Hepatocyte (in vitro differentiated cells): ENCODE measurements around the gene CIC. TPM values are rescaled to one million over a fixed set of nuclear protein-coding genes. Genes with fewer than 3 reads are reported as not detected.
"Not testable (repeated sequence)": the region's sequence is repeated elsewhere in the genome, so short reads cannot be mapped to it uniquely, and the experiment has no call there.

Source experiments
- DNase-seq: peaks from one replicate; pipeline ENCODE4 v3.0.0-alpha.2; 2016; ENCODE audit warnings: low spot score
- H2AFZ ChIP-seq: fragments of 200-600 bp; sonication (generic); 2 replicates; pipeline ENCODE4 v1.6.0; 2016; ENCODE audit warnings: antibody characterized with exemption, mild to moderate bottlenecking
- H3K27ac ChIP-seq: fragments of 200-600 bp; sonication (generic); 2 replicates; pipeline ENCODE4 v1.5.1; 2016; ENCODE audit warnings: mild to moderate bottlenecking
- H3K27me3 ChIP-seq: fragments of 200-600 bp; sonication (generic); 2 replicates; pipeline ENCODE4 v1.6.1; 2016
- H3K36me3 ChIP-seq: fragments of 200-600 bp; sonication (generic); replicated peaks from 2 replicates; pipeline ENCODE4 v1.5.1; 2016; ENCODE audit warnings: low read depth; ENCODE audit not compliant: insufficient read depth
- H3K4me1 ChIP-seq: fragments of 200-600 bp; sonication (generic); 2 replicates; pipeline ENCODE4 v1.5.1; 2016; ENCODE audit warnings: mild to moderate bottlenecking, moderate library complexity; ENCODE audit not compliant: insufficient read depth
- H3K4me2 ChIP-seq: fragments of 200-600 bp; sonication (generic); 2 replicates; pipeline ENCODE4 v1.6.0; 2016
- H3K4me3 ChIP-seq: fragments of 200-600 bp; sonication (generic); 2 replicates; pipeline ENCODE4 v1.5.1; 2016; ENCODE audit warnings: mild to moderate bottlenecking
- H3K79me2 ChIP-seq: fragments of 200-600 bp; sonication (generic); 2 replicates; pipeline ENCODE4 v1.6.0; 2017; ENCODE audit warnings: mild to moderate bottlenecking
- H3K9me2 ChIP-seq: fragments of 200-600 bp; sonication (generic); replicated peaks from 2 replicates; pipeline ENCODE4 v1.6.0; 2017; ENCODE audit warnings: mild to moderate bottlenecking; ENCODE audit not compliant: insufficient read depth
- H3K9me3 ChIP-seq: fragments of 200-600 bp; sonication (generic); 2 replicates; pipeline ENCODE4 v1.5.1; 2016; ENCODE audit warnings: low read depth, mild to moderate bottlenecking
- H4K20me1 ChIP-seq: fragments of 200-600 bp; sonication (generic); 2 replicates; pipeline ENCODE4 v1.6.0; 2016; ENCODE audit warnings: mild to moderate bottlenecking; ENCODE audit not compliant: insufficient read depth, poor library complexity, severe bottlenecking
- EZH2 ChIP-seq: fragments of 200-600 bp; sonication (generic); IDR thresholded peaks from 2 replicates; pipeline ENCODE4 v1.6.1; 2016; ENCODE audit warnings: antibody characterized with exemption, mild to moderate bottlenecking, borderline replicate concordance
- EZH2phosphoT487 ChIP-seq: fragments of 200-600 bp; sonication (generic); IDR thresholded peaks from one replicate; pipeline ENCODE4 v1.6.1; 2018; ENCODE audit warnings: antibody characterized with exemption, mild to moderate bottlenecking, low read depth, moderate library complexity; ENCODE audit not compliant: unreplicated experiment, severe bottlenecking
- WGBS: methylation state at CpG from one replicate; pipeline ENCODE4 v1.1.6; 2016; ENCODE audit warnings: low lambda C conversion rate; ENCODE audit errors: missing lambda C conversion rate; 5-methylcytosine and 5-hydroxymethylcytosine counted together
- polyA plus RNA-seq: library from polyadenylated mRNA; unstranded; fragments of >200 nt; fragmentation: Nextera tagmentation; extraction: Ambion mirVana; gene quantifications from 2 replicates; pipeline ENCODE4 v1.2.1, GENCODE V29; 2016
- total RNA-seq: library from RNA; depleted of rRNA; stranded (reverse); fragments of >200 nt; gene quantifications from 2 replicates; pipeline ENCODE4 v1.2.3, GENCODE V29; 2014
- TF ChIP-seq, protein P1 (sequence below): fragments of 200-600 bp; sonication (generic); IDR thresholded peaks from 2 replicates; pipeline ENCODE4 v1.5.1; 2016; ENCODE audit warnings: antibody characterized with exemption, mild to moderate bottlenecking; ENCODE audit not compliant: poor library complexity

CIC gene
- total and polyA plus RNA-seq, 2 experiments from 2014 or later = 17.4 to 23.2 TPM

DNA sequence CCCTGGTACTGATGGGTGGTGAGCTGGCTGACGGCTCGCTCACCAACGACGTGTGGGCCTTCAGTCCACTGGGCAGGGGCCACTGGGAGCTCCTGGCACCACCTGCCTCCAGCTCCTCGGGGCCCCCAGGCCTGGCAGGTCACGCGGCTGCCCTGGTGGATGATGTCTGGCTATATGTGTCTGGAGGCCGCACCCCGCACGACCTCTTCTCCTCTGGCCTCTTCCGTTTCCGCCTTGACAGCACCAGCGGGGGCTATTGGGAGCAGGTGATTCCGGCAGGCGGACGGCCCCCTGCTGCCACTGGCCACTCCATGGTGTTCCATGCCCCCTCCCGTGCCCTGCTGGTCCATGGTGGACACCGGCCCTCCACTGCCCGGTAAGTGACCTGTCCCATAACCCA is 66.9 kb downstream of the CIC start:
- Histone ChIP-seq H3K9me2 (no peaks in the 10 kb centered on the region), H3K4me2 (no peak overlapping the region), H3K4me1 (no peaks in the 10 kb centered on the region), H2AFZ (no peak overlapping the region), H4K20me1 (no peaks in the 10 kb centered on the region), H3K36me3 (no peaks in the 10 kb centered on the region), H3K4me3 (no peak overlapping the region), H3K79me2 (peaks cover 16% of the 10 kb centered on the region), H3K27ac (no peak overlapping the region), H3K27me3 (no peaks in the 10 kb centered on the region), H3K9me3 (no peaks in the 10 kb centered on the region)
- DNase-seq = no peak
- TF ChIP-seq EZH2 = no peak
- no peak for TF ChIP-seq EZH2phosphoT487
- TF ChIP-seq, protein P1, sequence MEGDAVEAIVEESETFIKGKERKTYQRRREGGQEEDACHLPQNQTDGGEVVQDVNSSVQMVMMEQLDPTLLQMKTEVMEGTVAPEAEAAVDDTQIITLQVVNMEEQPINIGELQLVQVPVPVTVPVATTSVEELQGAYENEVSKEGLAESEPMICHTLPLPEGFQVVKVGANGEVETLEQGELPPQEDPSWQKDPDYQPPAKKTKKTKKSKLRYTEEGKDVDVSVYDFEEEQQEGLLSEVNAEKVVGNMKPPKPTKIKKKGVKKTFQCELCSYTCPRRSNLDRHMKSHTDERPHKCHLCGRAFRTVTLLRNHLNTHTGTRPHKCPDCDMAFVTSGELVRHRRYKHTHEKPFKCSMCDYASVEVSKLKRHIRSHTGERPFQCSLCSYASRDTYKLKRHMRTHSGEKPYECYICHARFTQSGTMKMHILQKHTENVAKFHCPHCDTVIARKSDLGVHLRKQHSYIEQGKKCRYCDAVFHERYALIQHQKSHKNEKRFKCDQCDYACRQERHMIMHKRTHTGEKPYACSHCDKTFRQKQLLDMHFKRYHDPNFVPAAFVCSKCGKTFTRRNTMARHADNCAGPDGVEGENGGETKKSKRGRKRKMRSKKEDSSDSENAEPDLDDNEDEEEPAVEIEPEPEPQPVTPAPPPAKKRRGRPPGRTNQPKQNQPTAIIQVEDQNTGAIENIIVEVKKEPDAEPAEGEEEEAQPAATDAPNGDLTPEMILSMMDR = no peak
- 96% methylated on average over 15 of the region's 19 CpGs for WGBS

DNA sequence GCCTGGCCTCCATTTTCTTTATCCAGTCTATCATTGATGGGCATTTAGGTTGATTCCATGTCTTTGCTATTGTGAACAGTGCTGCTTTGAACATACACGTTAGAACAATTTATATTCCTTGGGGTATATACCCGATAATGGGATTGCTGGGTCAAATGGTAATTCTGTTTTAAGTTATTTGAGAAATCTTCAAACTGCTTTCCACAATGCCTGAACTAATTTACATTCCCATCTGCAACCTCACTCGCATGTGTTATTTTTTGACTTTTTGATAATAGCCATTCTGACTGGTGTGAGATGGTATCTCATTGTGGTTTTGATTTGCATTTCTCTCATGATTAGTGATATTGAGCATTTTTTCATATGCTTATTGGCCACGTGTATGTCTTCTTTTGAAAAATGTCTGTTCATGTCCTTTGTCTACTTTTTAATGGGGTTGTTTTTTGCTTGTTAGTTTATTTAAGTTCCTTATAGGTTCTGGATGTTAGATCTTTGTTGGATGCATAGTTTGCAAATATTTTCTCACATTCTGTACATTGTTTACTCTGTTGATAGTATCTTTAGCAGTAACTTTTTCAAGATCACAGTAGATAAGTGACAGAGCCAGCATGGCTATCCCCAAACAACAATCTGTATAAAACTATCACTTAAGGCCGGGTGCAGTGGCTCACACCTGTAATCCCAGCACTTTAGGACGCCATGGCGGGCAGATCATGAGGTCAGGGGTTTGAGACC is 70.2 kb downstream of the CIC start:
- H3K36me3 ChIP-seq, H2AFZ ChIP-seq, H3K79me2 ChIP-seq, H4K20me1 ChIP-seq, H3K4me3 ChIP-seq, H3K4me1 ChIP-seq, H3K9me2 ChIP-seq, H3K27me3 ChIP-seq, H3K27ac ChIP-seq, DNase-seq, H3K4me2 ChIP-seq, H3K9me3 ChIP-seq: not testable (repeated sequence)
- 88% methylated on average over 7 of the region's 7 CpGs for WGBS

DNA sequence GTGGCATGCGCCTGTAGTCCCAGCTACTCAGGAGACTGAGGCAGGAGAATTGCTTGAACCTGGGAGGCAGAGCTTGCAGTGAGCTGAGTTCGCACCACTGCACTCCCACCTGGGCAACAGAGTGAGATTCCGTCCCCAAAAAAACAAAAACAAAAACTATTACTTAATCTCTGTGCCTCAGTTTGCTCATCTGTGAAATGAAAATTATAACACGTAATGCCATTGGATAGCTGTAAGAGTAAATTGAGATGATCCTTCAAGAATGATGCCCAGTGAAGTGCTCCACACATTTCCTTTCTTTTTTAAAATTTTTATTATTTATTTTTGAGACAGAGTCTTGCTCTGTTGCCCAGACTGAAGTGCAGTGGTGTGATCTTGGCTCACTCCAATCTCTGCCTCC is 70.9 kb downstream of the CIC start:
- H3K9me3 ChIP-seq, H3K4me2 ChIP-seq, H3K27ac ChIP-seq, H3K27me3 ChIP-seq, DNase-seq, H3K36me3 ChIP-seq, H3K79me2 ChIP-seq, H2AFZ ChIP-seq, H3K9me2 ChIP-seq, H3K4me1 ChIP-seq, H4K20me1 ChIP-seq, H3K4me3 ChIP-seq: not testable (repeated sequence)
- WGBS = 96% methylated on average over 4 of the region's 4 CpGs

DNA sequence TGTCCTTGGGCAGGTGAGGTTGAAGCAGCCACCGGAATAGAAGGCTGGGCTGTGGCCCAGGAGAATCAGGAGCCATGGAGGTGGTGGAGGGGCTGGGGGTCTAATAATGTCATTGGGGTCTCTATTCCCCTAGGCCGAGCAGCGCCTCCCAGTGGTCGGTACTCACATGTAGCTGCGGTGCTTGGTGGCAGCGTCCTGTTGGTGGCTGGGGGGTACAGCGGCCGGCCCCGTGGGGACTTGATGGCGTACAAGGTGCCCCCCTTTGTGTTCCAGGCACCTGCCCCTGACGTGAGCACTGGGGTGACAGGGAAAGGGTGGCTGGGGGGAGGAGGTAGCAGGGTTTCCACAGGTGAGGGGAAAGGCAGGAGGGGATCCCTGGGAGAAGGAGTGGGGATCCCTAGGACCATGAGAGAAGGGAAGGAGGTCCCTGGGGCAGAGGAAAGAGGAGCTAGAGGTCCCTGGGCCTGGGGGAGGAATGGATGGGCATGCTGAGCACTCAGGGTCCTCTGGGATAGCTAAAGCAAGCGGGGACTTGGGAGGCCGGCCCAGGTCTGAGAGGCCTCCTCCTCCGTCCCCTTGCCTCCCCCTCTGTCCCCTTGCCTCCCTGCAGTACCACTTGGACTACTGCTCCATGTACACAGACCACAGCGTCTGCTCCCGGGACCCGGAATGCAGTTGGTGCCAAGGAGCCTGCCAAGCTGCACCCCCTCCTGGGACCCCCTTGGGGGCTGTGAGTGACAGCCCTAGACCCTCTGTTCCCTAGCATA is 74.5 kb downstream of the CIC start:
- no peaks in the 10 kb centered on the region for H3K9me2 ChIP-seq
- no peak overlapping the region for H3K27ac ChIP-seq
- no peaks in the 10 kb centered on the region for H3K9me3 ChIP-seq
- peak; percentile 4 for DNase-seq
- H3K4me1 ChIP-seq = no peaks in the 10 kb centered on the region
- no peaks in the 10 kb centered on the region for H3K36me3 ChIP-seq
- no peak overlapping the region for H2AFZ ChIP-seq
- no peak overlapping the region for H3K4me3 ChIP-seq
- no peak overlapping the region for H3K4me2 ChIP-seq
- 92% methylated on average over 17 of the region's 17 CpGs for WGBS
- no peaks in the 10 kb centered on the region for H3K27me3 ChIP-seq
- TF ChIP-seq EZH2phosphoT487 (no peak), EZH2 (no peak)
- TF ChIP-seq, protein P1 = no peak
- no peaks in the 10 kb centered on the region for H4K20me1 ChIP-seq
- H3K79me2 ChIP-seq = no peaks in the 10 kb centered on the region
